Psoas muscle (tissue), 8 donors: ENCODE data around the gene PHACTR3. TPM values are rescaled to one million over a fixed set of nuclear protein-coding genes. Genes with fewer than 3 reads are reported as not detected.

ENCODE experiments used
- ATAC-seq, 4 donors: fragments of 200-7000 bp; cut with Tn5 transposase; one replicate each; pipeline ENCODE4 v1.9.1; 2020; ENCODE audit warnings: moderate library complexity in 3 of 4, mild to moderate bottlenecking in 2 of 4
- DNase-seq, 2 donors: peaks; one replicate each; pipeline ENCODE4 v3.0.0-alpha.2; 2020
- H3K27ac ChIP-seq: fragments of 200-600 bp; one replicate; pipeline ENCODE4 v1.8.0; 2022
- H3K27me3 ChIP-seq, 3 donors: fragments of 200-600 bp in 1 of 3; one replicate each; pipeline versions ENCODE4 v1.6.1 to v1.8.0; 2013 to 2022; ENCODE audit warnings: low read length in 2 of 3, mild to moderate bottlenecking in 2 of 3, moderate library complexity in 1 of 3; ENCODE audit not compliant: insufficient read depth in 3 of 3
- H3K36me3 ChIP-seq, 2 donors: fragments of 200-600 bp in 1 of 2; one replicate each; pipeline versions ENCODE4 v1.6.1 to v1.8.0; 2013 to 2022; ENCODE audit warnings: low read depth in 1 of 2, mild to moderate bottlenecking in 1 of 2, moderate library complexity in 1 of 2; ENCODE audit not compliant: insufficient read depth in 1 of 2
- H3K4me1 ChIP-seq: fragments of 200-600 bp; one replicate; pipeline ENCODE4 v1.8.0; 2022
- H3K4me3 ChIP-seq: fragments of 200-600 bp; one replicate; pipeline ENCODE4 v1.8.0; 2022; ENCODE audit warnings: mild to moderate bottlenecking
- H3K9me3 ChIP-seq: fragments of 200-600 bp; one replicate; pipeline ENCODE4 v1.8.0; 2022
- WGBS, 3 donors: extraction: QIAGEN DNeasy Blood & Tissue Kit; methylation state at CpG; one replicate each; pipeline versions ENCODE4 v1.1.6 to v1.1.7; 2013; 5-methylcytosine and 5-hydroxymethylcytosine counted together
- intact Hi-C, 2 donors: fragments of 100-400 bp; cut with DNase I; formaldehyde crosslinking; loops; one replicate each; pipeline versions ENCODE4 v1.11.0 to v1.14.2; 2022
- polyA plus RNA-seq, 3 donors: library from polyadenylated mRNA; stranded (reverse); fragments of 200-250 nt; gene quantifications; one replicate each; pipeline ENCODE4 v1.2.3, GENCODE V29; 2013
- total RNA-seq, 4 donors: library from RNA; stranded (reverse); fragmentation: NEBNext Ultra II Directional in 2 of 4; extraction: Animal tissue kit (Norgen Biotek cat#: 25700) in 2 of 4; gene quantifications; one replicate each; pipeline versions ENCODE4 v1.2.1 to v1.2.4, GENCODE V29; 2021 to 2023
- TF ChIP-seq, protein P1 (sequence below): fragments of 200-600 bp; IDR thresholded peaks from one replicate; pipeline ENCODE4 v1.8.0; 2022; ENCODE audit warnings: antibody characterized with exemption
- donor health status: healthy with polysubstance abuse.
- donor health status: DM: no; HTN: no; CAD: no; lungs with moderate emphysema.
- donor health status: Bipolar disorder and iron deficiency.
- donor health status: healthy.
- donor health status: DM: yes; HTN: yes; CAD: no.
- donor health status: DM: no; HTN: no; CAD: no.
- donor health status: DM: no; HTN: no; CAD: no.
- donor health status: DM: yes; HTN: yes; CAD: no.

Gene PHACTR3
- total and polyA plus RNA-seq, 7 donors: 0.10 to 0.46 (median 0.15) TPM; not detected in 3

DNA sequence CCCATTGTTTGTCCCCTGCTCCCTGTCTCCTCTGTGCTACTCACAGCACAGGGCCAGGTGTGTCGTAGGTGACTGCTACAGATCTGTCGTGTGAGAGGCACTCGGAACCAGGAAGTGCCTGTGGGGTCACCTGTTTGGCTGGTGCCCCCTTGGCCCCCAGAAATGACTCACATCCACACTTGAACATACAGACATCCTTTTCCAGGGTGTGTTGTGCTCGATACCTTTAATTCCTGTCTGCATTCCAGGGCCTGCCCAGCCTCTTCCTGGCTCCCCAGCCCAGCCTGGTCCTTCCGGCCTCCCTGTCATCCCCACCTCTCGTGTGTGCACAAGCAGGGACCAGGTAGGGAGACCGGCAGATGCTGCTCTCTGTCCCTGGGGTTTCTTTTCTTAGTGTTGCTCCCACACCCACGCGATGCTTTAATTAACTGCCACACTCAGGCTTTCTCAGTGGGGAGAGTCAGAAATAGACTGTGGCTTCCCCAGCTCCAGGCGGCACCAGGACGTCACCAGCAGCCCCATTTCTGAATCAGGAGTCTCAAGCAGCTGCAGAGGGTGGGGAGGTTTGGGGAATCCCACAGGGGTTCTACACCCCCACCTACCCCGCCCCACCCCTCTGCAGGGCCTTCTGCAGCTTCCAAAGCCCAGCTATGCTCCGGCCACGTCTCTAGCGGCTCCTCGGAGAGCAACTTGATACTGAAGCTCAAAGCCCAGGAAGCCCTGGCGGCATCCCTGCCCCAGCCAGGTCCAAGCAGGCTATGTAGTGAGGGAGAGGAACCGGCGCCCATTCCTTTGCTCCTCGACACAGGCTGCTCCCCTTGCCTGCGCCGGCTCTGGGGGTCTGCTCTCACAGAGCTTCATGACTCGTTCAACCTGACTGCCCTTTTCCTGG lies 226.9 kb downstream of the PHACTR3 start:
- no peak overlapping the region for H3K27ac ChIP-seq
- no peak for DNase-seq
- no peaks in the 10 kb centered on the region for H3K4me1 ChIP-seq
- no peaks in the 10 kb centered on the region for H3K9me3 ChIP-seq
- WGBS, 3 donors: 35 to 53% (median 53%) methylated on average over 23 of the region's 23 CpGs
- no peak overlapping the region for H3K4me3 ChIP-seq
- intact Hi-C loops: no loop called here
- H3K27me3 ChIP-seq: peaks cover 0 to 39% (median 4%) of the 10 kb centered on the region in 3 donors
- H3K36me3 ChIP-seq: no peaks in the 10 kb centered on the region
- TF ChIP-seq, protein P1, sequence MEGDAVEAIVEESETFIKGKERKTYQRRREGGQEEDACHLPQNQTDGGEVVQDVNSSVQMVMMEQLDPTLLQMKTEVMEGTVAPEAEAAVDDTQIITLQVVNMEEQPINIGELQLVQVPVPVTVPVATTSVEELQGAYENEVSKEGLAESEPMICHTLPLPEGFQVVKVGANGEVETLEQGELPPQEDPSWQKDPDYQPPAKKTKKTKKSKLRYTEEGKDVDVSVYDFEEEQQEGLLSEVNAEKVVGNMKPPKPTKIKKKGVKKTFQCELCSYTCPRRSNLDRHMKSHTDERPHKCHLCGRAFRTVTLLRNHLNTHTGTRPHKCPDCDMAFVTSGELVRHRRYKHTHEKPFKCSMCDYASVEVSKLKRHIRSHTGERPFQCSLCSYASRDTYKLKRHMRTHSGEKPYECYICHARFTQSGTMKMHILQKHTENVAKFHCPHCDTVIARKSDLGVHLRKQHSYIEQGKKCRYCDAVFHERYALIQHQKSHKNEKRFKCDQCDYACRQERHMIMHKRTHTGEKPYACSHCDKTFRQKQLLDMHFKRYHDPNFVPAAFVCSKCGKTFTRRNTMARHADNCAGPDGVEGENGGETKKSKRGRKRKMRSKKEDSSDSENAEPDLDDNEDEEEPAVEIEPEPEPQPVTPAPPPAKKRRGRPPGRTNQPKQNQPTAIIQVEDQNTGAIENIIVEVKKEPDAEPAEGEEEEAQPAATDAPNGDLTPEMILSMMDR: no peak
- no peak for ATAC-seq

DNA sequence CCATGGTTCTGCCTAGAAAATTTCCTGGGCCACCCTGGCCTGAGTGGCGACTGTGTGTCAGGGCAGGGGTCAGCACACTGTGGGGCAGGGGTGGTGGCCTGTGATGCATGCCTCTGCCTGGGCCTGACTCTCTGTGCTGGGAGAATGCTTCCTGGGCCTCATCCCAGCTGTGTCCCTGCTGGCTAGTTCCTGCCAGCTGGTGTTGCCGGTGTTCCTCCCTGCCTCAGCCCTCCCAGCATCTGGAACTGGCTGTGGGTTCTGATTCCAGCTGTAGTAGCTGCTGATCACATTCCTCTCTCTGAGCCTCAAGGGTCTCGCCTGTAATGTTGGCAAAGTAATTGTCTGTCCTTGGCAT lies 227.6 kb downstream of the PHACTR3 start:
- ATAC-seq (peak in 1 of 4 donors; percentile 29), DNase-seq (peak in 1 of 2 donors; percentile 68)
- Histone ChIP-seq H3K4me3 (no peak overlapping the region), H3K36me3 (no peaks in the 10 kb centered on the region), H3K27ac (no peak overlapping the region), H3K27me3 (peaks cover 0 to 44% (median 4%) of the 10 kb centered on the region in 3 donors), H3K9me3 (no peaks in the 10 kb centered on the region), H3K4me1 (no peaks in the 10 kb centered on the region)
- TF ChIP-seq, protein P1: no peak
- intact Hi-C loops: no loop called here
- 25 to 62% (median 49%) methylated on average over 3 of the region's 3 CpGs for WGBS, 3 donors

DNA sequence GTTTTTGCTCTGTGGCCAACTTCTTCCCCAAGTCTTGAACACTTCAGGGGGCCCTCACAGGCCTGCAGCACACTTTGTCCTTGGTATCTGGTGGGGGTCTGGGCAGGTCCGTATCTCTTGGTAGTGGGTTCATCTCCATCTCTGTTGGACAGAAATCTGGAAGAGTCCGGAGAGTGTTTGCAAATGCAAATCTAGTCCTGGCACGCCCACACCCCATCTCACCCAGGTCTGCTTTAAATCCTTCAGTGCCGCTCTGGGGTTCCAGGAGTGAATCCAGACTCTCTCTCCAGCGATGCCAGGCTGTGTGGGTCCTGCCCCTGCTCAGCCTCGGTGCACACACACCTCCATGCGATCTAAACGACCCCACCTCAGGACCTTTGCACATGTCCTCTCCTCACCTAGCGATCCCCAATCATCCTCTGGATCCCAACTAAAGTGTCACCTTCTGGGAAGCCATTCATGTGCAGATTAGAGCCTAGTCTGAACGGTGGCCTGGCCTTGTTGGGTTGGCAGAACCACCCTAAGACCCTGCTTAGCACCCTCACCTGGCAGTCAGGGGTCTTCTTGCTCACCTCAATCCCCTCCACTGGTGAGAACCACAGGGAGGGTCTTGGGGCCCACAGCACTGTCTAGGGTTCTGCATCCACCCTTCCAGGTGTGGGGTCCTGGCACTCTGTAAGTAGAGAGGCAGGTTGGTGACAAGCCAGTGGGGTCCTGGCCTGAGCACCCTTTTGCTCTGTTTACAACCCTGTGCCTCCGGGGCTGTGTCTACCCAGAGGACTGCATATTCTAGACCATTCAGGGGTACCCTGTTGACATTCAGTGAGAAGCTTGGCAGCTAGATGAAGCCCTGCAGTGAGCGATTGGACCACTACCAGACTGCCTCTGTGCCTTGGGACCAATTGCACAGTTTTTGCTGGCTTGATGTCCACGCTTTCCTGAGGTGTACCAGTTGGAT lies 228.3 kb downstream of the PHACTR3 start:
- no peak overlapping the region for H3K4me3 ChIP-seq
- H3K4me1 ChIP-seq: no peaks in the 10 kb centered on the region
- 84 to 91% (median 85%) methylated on average over 13 of the region's 13 CpGs for WGBS, 3 donors
- peaks cover 0 to 52% (median 4%) of the 10 kb centered on the region in 3 donors for H3K27me3 ChIP-seq
- TF ChIP-seq, protein P1: no peak
- intact Hi-C loops: no loop called here
- DNase-seq: peak in 1 of 2 donors; percentile 28
- no peak for ATAC-seq
- H3K9me3 ChIP-seq: no peaks in the 10 kb centered on the region
- H3K27ac ChIP-seq: no peak overlapping the region
- no peaks in the 10 kb centered on the region for H3K36me3 ChIP-seq

DNA sequence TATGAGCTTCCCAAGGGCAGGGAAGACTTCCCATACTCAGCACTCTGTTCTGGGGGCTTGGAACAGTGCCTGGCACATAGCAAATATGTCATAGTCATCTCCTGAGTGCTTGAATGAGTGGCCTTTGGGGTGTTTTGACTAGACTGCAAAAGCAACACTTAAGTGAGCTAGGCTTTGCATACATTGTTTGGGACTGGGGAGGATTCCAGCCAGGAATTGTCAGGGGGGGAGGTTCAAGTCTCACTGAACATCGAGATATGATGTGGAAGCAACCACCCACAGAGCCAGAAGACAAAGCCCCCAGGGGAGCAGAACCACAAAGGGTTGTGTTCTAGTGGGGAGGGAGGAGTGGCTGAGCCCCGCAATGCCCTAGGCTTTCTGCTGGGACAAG lies 230.7 kb downstream of the PHACTR3 start:
- no peak overlapping the region for H3K27ac ChIP-seq
- intact Hi-C loops: no loop called here
- no peak for ATAC-seq

More for the DNA sequence above, 230.7 kb downstream of the PHACTR3 start:
- Histone ChIP-seq H3K4me1 (no peaks in the 10 kb centered on the region), H3K36me3 (no peaks in the 10 kb centered on the region), H3K27me3 (peaks cover 0 to 47% (median 4%) of the 10 kb centered on the region in 3 donors), H3K9me3 (no peaks in the 10 kb centered on the region), H3K4me3 (no peak overlapping the region)
- DNase-seq: no peak
- TF ChIP-seq, protein P1: no peak
- WGBS, 3 donors: 54 to 70% (median 58%) methylated on average over 2 of the region's 2 CpGs
